Heart left ventricle (tissue), 13 donors: ENCODE data around the gene FOSL2.

Experiments
- POLR2A ChIP-seq, 2 donors: fragments of 450-650 bp; IDR thresholded peaks; one replicate each; pipeline ENCODE4 v1.6.1; 2017; ENCODE audit warnings: antibody characterized with exemption in 2 of 2, mild to moderate bottlenecking in 2 of 2, moderate library complexity in 2 of 2
- TF ChIP-seq, protein P1 (sequence below), 12 donors: fragments of 200-600 bp; sonication (generic) in 4 of 12; IDR thresholded peaks; one replicate each; pipeline versions ENCODE4 v1.5.0 to v1.8.0; 2018 to 2022; ENCODE audit warnings: antibody characterized with exemption in 12 of 12, mild to moderate bottlenecking in 5 of 12
- donor health status: ischemic (EF 13 %, LVEDD 7.1; RV severe dilation, severe dysfunction).
- donor health status: DM: no; HTN: yes; CAD: no.
- donor health status: DM: no; HTN: no; CAD: no.
- donor health status: ischemic (EF 25% LVEDD 6.9; RV normal size, moderate dysfunction).
- donor health status: ischemic (EF 25% LVEDD 5.7; RV mildly dilated, moderate dysfunction).
- donor health status: ischemic (EF 35%, LVEDD 5.7; RV mildly dilated, moderate dysfunction).
- donor health status: nonischemic (EF 11% LVEDD 7.7; RV severe dilation, severe dysfunction).
- donor health status: DM: yes; HTN: yes; CAD: no.
- donor health status: PGD.
- donor health status: ischemic (EF 29% LVEDD 5.4; RV normal size, mild dysfunction).
- donor health status: nonischemic (EF 23%, LVEDD 6.1; RV moderate dilation, normal function).

DNA sequence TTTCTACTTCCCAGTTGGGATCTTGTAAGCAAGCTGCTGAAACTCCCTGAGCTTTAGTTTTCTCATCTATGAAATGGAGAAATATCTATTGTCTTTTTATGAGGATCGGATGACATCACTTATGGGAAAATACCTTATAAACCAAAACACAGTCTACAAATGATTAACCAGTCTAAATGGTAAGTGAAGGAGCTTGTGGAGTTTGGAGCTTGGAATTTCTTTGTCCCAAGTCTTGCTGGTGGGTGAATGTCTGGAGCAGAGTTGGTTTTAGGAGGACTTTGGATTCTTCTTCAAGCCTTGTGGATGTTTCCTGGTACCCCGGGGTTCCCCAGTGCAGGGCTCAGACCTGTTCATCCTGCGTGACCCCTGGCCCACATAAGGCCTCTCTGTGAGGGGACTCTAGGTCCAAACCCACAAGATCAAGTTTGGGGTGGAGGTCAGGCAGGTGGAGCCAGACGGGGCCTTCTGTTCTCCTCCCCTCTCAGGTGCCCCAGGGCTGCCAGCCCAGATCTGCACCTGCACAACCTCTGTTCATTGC, 43.2 kb downstream of the FOSL2 start:
- TF ChIP-seq, protein P1, sequence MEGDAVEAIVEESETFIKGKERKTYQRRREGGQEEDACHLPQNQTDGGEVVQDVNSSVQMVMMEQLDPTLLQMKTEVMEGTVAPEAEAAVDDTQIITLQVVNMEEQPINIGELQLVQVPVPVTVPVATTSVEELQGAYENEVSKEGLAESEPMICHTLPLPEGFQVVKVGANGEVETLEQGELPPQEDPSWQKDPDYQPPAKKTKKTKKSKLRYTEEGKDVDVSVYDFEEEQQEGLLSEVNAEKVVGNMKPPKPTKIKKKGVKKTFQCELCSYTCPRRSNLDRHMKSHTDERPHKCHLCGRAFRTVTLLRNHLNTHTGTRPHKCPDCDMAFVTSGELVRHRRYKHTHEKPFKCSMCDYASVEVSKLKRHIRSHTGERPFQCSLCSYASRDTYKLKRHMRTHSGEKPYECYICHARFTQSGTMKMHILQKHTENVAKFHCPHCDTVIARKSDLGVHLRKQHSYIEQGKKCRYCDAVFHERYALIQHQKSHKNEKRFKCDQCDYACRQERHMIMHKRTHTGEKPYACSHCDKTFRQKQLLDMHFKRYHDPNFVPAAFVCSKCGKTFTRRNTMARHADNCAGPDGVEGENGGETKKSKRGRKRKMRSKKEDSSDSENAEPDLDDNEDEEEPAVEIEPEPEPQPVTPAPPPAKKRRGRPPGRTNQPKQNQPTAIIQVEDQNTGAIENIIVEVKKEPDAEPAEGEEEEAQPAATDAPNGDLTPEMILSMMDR (IDR thresholded peaks at IDR 0.05), result no peak
- no peak for TF ChIP-seq POLR2A (IDR thresholded peaks at IDR 0.05)
